HCT116 (cell line): ENCODE results near the gene VPS37B. TPM values are rescaled to one million over a fixed set of nuclear protein-coding genes. Genes with fewer than 3 reads are reported as not detected.

Experiments used
- ATAC-seq: fragments of 200-7000 bp; cut with Tn5 transposase; 2 replicates; pipeline ENCODE4 v1.9.1; 2020; ENCODE audit warnings: mild to moderate bottlenecking, moderate library complexity
- BruUV-seq: library from RNA; stranded (reverse); fragments of 400-500 nt; replicated peaks from 2 replicates; lab custom pipeline; 2021; lab: Mats Ljungman, UMichigan
- CTCF ChIA-PET: fragments of 300-600 bp; sonication (Branson Sonifier 250); formaldehyde crosslinking; loops from one replicate; lab custom pipeline; 2021; ENCODE audit warnings: antibody characterized with exemption; lab: Charles Lee
- POLR2A ChIA-PET: fragments of 300-600, 350-600 bp; sonication (Branson Sonifier 250); formaldehyde crosslinking; loops from one replicate; lab custom pipeline; 2021; ENCODE audit warnings: antibody characterized with exemption; lab: Charles Lee
- RAD21 ChIA-PET, 2 experiments: fragments of 300-600 bp; sonication (Branson Sonifier 250); formaldehyde crosslinking; loops; one replicate each; lab custom pipeline; 2023; ENCODE audit warnings: low total read pairs in 2 of 2; ENCODE audit not compliant: uncharacterized antibody in 2 of 2, unreplicated experiment in 2 of 2, low non-redundant PET in 1 of 2; lab: Charles Lee
- DNase-seq: peaks from one replicate; pipeline ENCODE4 v3.0.0-alpha.2; 2010; ENCODE audit warnings: low read depth, low spot score
- H2AFZ ChIP-seq: fragments of 200-600 bp; shearing (Covaris generic), sonication (generic); 2 replicates; pipeline ENCODE4 v1.6.1; 2017; ENCODE audit warnings: low read depth, mixed run types, mixed read lengths, antibody characterized with exemption, low read length; ENCODE audit not compliant: poor library complexity, severe bottlenecking
- H3K27ac ChIP-seq: 2 replicates; pipeline ENCODE4 v1.5.1; 2012; ENCODE audit warnings: low read depth, low read length
- H3K27me3 ChIP-seq: fragments of 200-600 bp; sonication (generic); 2 replicates; pipeline ENCODE4 v1.6.1; 2016; ENCODE audit warnings: mixed run types, low read length, mixed read lengths; ENCODE audit not compliant: insufficient read depth
- H3K36me3 ChIP-seq, 2 experiments: fragments of 200-500 bp in 1 of 2; fragments of 200-600 bp in 1 of 2; sonication (Bioruptor generic) in 1 of 2; sonication (generic) in 1 of 2; 2 replicates each; pipeline versions ENCODE4 v1.5.1 to v1.6.1; 2014 to 2016; ENCODE audit warnings: low read length in 2 of 2, inconsistent platforms in 1 of 2, mixed read lengths in 1 of 2, mixed run types in 1 of 2; ENCODE audit not compliant: insufficient read depth in 2 of 2, control insufficient read depth in 1 of 2
- H3K4me1 ChIP-seq, 2 experiments: fragments of 200-600 bp in 1 of 2; sonication (generic) in 1 of 2; 2 replicates each; pipeline versions ENCODE4 v1.5.1 to v1.6.1; 2012 to 2017; ENCODE audit warnings: low read length in 2 of 2, inconsistent platforms in 1 of 2, mild to moderate bottlenecking in 1 of 2, mixed read lengths in 1 of 2, mixed run types in 1 of 2, moderate library complexity in 1 of 2; ENCODE audit not compliant: insufficient read depth in 2 of 2, control insufficient read depth in 1 of 2
- H3K4me2 ChIP-seq: fragments of 200-600 bp; sonication (generic); 2 replicates; pipeline ENCODE4 v1.6.1; 2017; ENCODE audit warnings: mixed run types, low read length, mixed read lengths
- H3K4me3 ChIP-seq, 2 experiments: fragments of 200-600 bp in 1 of 2; sonication (generic) in 1 of 2; replicated peaks in 1 of 2; 2 replicates each; pipeline ENCODE4 v1.5.1; 2011 to 2016; ENCODE audit warnings: low read length in 2 of 2, control low read depth in 1 of 2, low read depth in 1 of 2, mild to moderate bottlenecking in 1 of 2, mixed read lengths in 1 of 2, mixed run types in 1 of 2
- H3K79me2 ChIP-seq: fragments of 200-600 bp; sonication (generic); 2 replicates; pipeline ENCODE4 v1.6.1; 2017; ENCODE audit warnings: mild to moderate bottlenecking, mixed run types, low read length, moderate library complexity, mixed read lengths; ENCODE audit not compliant: insufficient read depth
- H3K9ac ChIP-seq: fragments of 200-600 bp; sonication (generic); 2 replicates; pipeline ENCODE4 v1.6.1; 2016; ENCODE audit warnings: low read length, mixed read lengths
- H3K9me2 ChIP-seq: fragments of 200-600 bp; sonication (generic), shearing (Covaris generic); 2 replicates; pipeline ENCODE4 v1.6.1; 2017; ENCODE audit warnings: mixed run types, mild to moderate bottlenecking, moderate library complexity; ENCODE audit not compliant: insufficient read depth
- H3K9me3 ChIP-seq, 2 experiments: fragments of 200-500 bp in 1 of 2; fragments of 200-600 bp in 1 of 2; sonication (Bioruptor generic) in 1 of 2; sonication (generic) in 1 of 2; 2 replicates each; pipeline ENCODE4 v1.6.1; 2014 to 2017; ENCODE audit warnings: low read length in 2 of 2, mixed read lengths in 2 of 2, inconsistent platforms in 1 of 2, low read depth in 1 of 2, mild to moderate bottlenecking in 1 of 2, mixed run types in 1 of 2, moderate library complexity in 1 of 2; ENCODE audit not compliant: control insufficient read depth in 1 of 2, insufficient read depth in 1 of 2
- H4K20me1 ChIP-seq: fragments of 200-600 bp; sonication (generic), shearing (Covaris generic); 2 replicates; pipeline ENCODE4 v1.6.1; 2017; ENCODE audit warnings: mixed run types, mild to moderate bottlenecking, moderate library complexity; ENCODE audit not compliant: insufficient read depth
- CEBPB ChIP-seq: IDR thresholded peaks from 2 replicates; pipeline ENCODE4 v1.6.1; 2012; ENCODE audit warnings: low read depth
- CTCF ChIP-seq, 3 experiments: fragments of 200-600 bp in 1 of 3; sonication (generic) in 1 of 3; IDR thresholded peaks in 2 of 3; conservative IDR thresholded peaks in 1 of 3; 2 replicates each; pipeline ENCODE4 v1.5.1; 2012 to 2017; ENCODE audit warnings: low read depth in 2 of 3, low read length in 2 of 3, antibody characterized with exemption in 1 of 3, borderline replicate concordance in 1 of 3, control low read depth in 1 of 3, mild to moderate bottlenecking in 1 of 3, mixed read lengths in 1 of 3, mixed run types in 1 of 3, moderate library complexity in 1 of 3; ENCODE audit not compliant: insufficient read depth in 1 of 3
- EGR1 ChIP-seq: IDR thresholded peaks from 2 replicates; pipeline ENCODE4 v1.6.1; 2012; ENCODE audit warnings: low read depth
- ELF1 ChIP-seq: IDR thresholded peaks from 2 replicates; pipeline ENCODE4 v1.6.1; 2012; ENCODE audit warnings: low read depth, borderline replicate concordance
- EZH2 ChIP-seq: fragments of 200-600 bp; sonication (generic); IDR thresholded peaks from 2 replicates; pipeline ENCODE4 v1.6.1; 2017; ENCODE audit warnings: antibody characterized with exemption, mixed run types
- EZH2phosphoT487 ChIP-seq: fragments of 200-600 bp; IDR thresholded peaks from 2 replicates; pipeline ENCODE4 v1.6.1; 2018; ENCODE audit warnings: antibody characterized with exemption, borderline replicate concordance
- FOSL1 ChIP-seq: IDR thresholded peaks from 2 replicates; pipeline ENCODE4 v1.6.1; 2012; ENCODE audit warnings: low read depth
- MAX ChIP-seq: IDR thresholded peaks from 2 replicates; pipeline ENCODE4 v1.6.1; 2012
- POLR2A ChIP-seq: IDR thresholded peaks from 2 replicates; pipeline ENCODE4 v1.7.0; 2011; ENCODE audit warnings: borderline replicate concordance; ENCODE audit not compliant: insufficient read depth, insufficient read length; ENCODE audit errors: extremely low read depth
- RAD21 ChIP-seq: IDR thresholded peaks from 2 replicates; pipeline ENCODE4 v1.6.1; 2012; ENCODE audit warnings: low read depth, mild to moderate bottlenecking
- SIN3A ChIP-seq: IDR thresholded peaks from 2 replicates; pipeline ENCODE4 v1.6.1; 2012; ENCODE audit warnings: low read depth
- SP1 ChIP-seq: IDR thresholded peaks from 2 replicates; pipeline ENCODE4 v1.6.1; 2012; ENCODE audit warnings: low read depth
- SRF ChIP-seq: IDR thresholded peaks from 2 replicates; pipeline ENCODE4 v1.6.1; 2012; ENCODE audit warnings: low read depth
- TCF7L2 ChIP-seq: IDR thresholded peaks from 2 replicates; pipeline ENCODE4 v1.7.0; 2011; ENCODE audit warnings: borderline replicate concordance, inconsistent platforms; ENCODE audit not compliant: insufficient read depth, insufficient read length; ENCODE audit errors: extremely low read depth
- YY1 ChIP-seq: IDR thresholded peaks from 2 replicates; pipeline ENCODE4 v1.6.1; 2011; ENCODE audit warnings: low read length, low read depth, moderate library complexity, mild to moderate bottlenecking; ENCODE audit not compliant: insufficient replicate concordance; ENCODE audit errors: extremely low read depth
- ZBTB33 ChIP-seq: IDR thresholded peaks from 2 replicates; pipeline ENCODE4 v1.6.1; 2011; ENCODE audit warnings: mild to moderate bottlenecking, low read length, moderate library complexity; ENCODE audit not compliant: insufficient replicate concordance; ENCODE audit errors: extremely low read depth
- ZFX ChIP-seq: fragments of 450-650 bp; IDR thresholded peaks from 2 replicates; pipeline ENCODE4 v1.6.1; 2017
- ZNF274 ChIP-seq: fragments of 200-500 bp; sonication (Bioruptor generic); IDR thresholded peaks from 2 replicates; pipeline ENCODE4 v1.6.1; 2014; ENCODE audit warnings: mild to moderate bottlenecking, low read depth, low read length, inconsistent platforms
- intact Hi-C: fragments of 100-400 bp; cut with micrococcal nuclease; formaldehyde crosslinking; loops from 2 replicates; pipeline ENCODE4 v1.10.0; 2022
- total RNA-seq: library from RNA; stranded (reverse); gene quantifications from one replicate; pipeline ENCODE4 v1.2.1, GENCODE V29; 2021; ENCODE audit not compliant: unreplicated experiment

Gene VPS37B
- total RNA-seq, 1 experiment from 2014 or later: 55.0 TPM

- Histone ChIP-seq H4K20me1 (no peaks in the 10 kb centered on the region), H3K4me3 (no peak overlapping the region), H3K79me2 (no peaks in the 10 kb centered on the region), H3K27ac (no peak overlapping the region), H3K27me3 (no peaks in the 10 kb centered on the region), H3K9me2 (no peaks in the 10 kb centered on the region), H3K9me3 (no peaks in the 10 kb centered on the region), H3K36me3 (no peaks in the 10 kb centered on the region), H3K9ac (no peak overlapping the region), H2AFZ (no peak overlapping the region), H3K4me1 (peaks cover 14 to 23% of the 10 kb centered on the region in 2 experiments), H3K4me2 (no peak overlapping the region)
- ATAC-seq: no peak
- intact Hi-C loops: no loop called here
- RAD21 ChIA-PET: no interaction called here
- no peak for TF ChIP-seq CEBPB
- TF ChIP-seq FOSL1: no peak
- TF ChIP-seq YY1: no peak
- TF ChIP-seq MAX: no peak
- no peak for TF ChIP-seq EZH2phosphoT487
- no peak for TF ChIP-seq ZNF274
- no peak for TF ChIP-seq SIN3A
- TF ChIP-seq ZBTB33: no peak
- POLR2A ChIA-PET: no interaction called here
- BruUV-seq: no TSS peak
- CTCF ChIA-PET: no interaction called here
- DNase-seq: no peak
These were observed 33.9 kb upstream of the VPS37B start for GRCh38 chr12:122929812-122930211.

- RAD21 ChIA-PET: no interaction called here
- H4K20me1 ChIP-seq: no peaks in the 10 kb centered on the region
- no peaks in the 10 kb centered on the region for H3K79me2 ChIP-seq
- H2AFZ ChIP-seq: no peak overlapping the region
- H3K9me2 ChIP-seq: no peaks in the 10 kb centered on the region
- no TSS peak for BruUV-seq
- no peak overlapping the region for H3K9ac ChIP-seq
- no peak overlapping the region for H3K4me2 ChIP-seq
- H3K27ac ChIP-seq: no peak overlapping the region
- H3K36me3 ChIP-seq: no peaks in the 10 kb centered on the region
- no peak for ATAC-seq
- CTCF ChIA-PET: no interaction called here
- no peaks in the 10 kb centered on the region for H3K9me3 ChIP-seq
- H3K27me3 ChIP-seq: no peaks in the 10 kb centered on the region
- H3K4me1 ChIP-seq: peaks cover 19 to 30% of the 10 kb centered on the region in 2 experiments
- intact Hi-C loops: no loop called here
- no peak overlapping the region for H3K4me3 ChIP-seq
- POLR2A ChIA-PET: no interaction called here
- no peak for DNase-seq
- no peak for TF ChIP-seq SRF
- no peak for TF ChIP-seq TCF7L2
- TF ChIP-seq SP1: no peak
- TF ChIP-seq YY1: no peak
- no peak for TF ChIP-seq ELF1
- no peak for TF ChIP-seq SIN3A
- TF ChIP-seq EZH2: no peak
- TF ChIP-seq FOSL1: no peak
- TF ChIP-seq MAX: no peak
- no peak for TF ChIP-seq RAD21
- TF ChIP-seq ZFX: no peak
- no peak for TF ChIP-seq CTCF (IDR thresholded peaks at IDR 0.05 in 2 of 3, conservative IDR thresholded peaks at IDR 0.05 in 1 of 3; ENCODE audit: borderline replicate concordance in 1 of 3, insufficient read depth in 1 of 3, low read depth in 2 of 3, low read length in 2 of 3)
- TF ChIP-seq EGR1: no peak
- TF ChIP-seq POLR2A: no peak
These were observed 33.2 kb upstream of the VPS37B start for GRCh38 chr12:122929148-122929538.
